ENCODE data around the gene CTDSPL2. TPM values are rescaled to one million over a fixed set of nuclear protein-coding genes. Genes with fewer than 3 reads are reported as not detected.
"Not testable (repeated sequence)": the region's sequence is repeated elsewhere in the genome, so short reads cannot be mapped to it uniquely, and the experiment has no call there.

Gene CTDSPL2
- total RNA-seq, 2 experiments from 2014 or later = 65.9 to 75.8 TPM

DNA sequence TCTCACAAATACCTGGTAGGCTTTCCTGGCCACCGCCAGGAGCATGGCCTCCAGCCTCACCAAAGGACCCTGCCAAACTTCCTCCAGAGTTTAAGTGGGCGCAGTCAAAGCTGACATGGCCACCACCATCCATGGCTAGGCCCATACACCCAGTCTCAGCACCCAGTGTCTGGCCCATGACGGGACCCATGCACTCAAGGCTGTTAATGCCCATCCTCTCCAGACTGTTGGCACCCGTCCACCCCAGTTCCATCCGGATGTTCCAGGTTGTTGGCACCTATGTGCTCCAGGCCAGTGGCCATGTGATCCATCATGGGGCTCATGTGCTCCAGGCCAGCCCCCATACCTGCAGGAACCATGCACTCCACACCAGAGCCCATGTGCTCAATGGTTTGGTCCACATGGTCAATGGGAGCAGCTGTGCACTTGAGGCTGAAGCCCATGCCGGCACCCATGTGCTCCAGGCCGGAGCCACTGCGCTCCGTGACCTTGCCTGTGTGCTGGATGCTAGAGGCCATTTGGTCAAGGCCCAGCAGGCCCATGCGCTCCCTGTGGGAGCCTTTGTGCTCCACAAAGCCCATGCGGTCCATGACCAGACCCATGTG lies 20.4 kb downstream of the CTDSPL2 start:
- Mint-ChIP-seq H3K27ac (no peak overlapping the region), H3K4me3 (no peak overlapping the region), H3K36me3 (peaks cover 37% of the 10 kb centered on the region), H3K4me1 (peaks cover 30% of the 10 kb centered on the region), H3K27me3 (no peaks in the 10 kb centered on the region), H3K9me3 (ENCODE audit: low read depth) (no peaks in the 10 kb centered on the region)
- DNase-seq = no peak
- ATAC-seq = no peak
- CTCF ChIA-PET = no interaction called here

- Mint-ChIP-seq H3K27me3 (no peaks in the 10 kb centered on the region), H3K36me3 (peaks cover 30% of the 10 kb centered on the region), H3K4me3 (no peak overlapping the region), H3K4me1 (peaks cover 28% of the 10 kb centered on the region), H3K9me3 (ENCODE audit: low read depth) (no peaks in the 10 kb centered on the region), H3K27ac (no peak overlapping the region)
- CTCF ChIA-PET = no interaction called here
- ATAC-seq (no peak), DNase-seq (no peak)
Observed at GRCh38 chr15:44450172-44450571, 22.7 kb downstream of the CTDSPL2 start.

- peaks cover 16% of the 10 kb centered on the region for H3K36me3 Mint-ChIP-seq
- H3K27me3 Mint-ChIP-seq; DNase-seq; H3K9me3 Mint-ChIP-seq (ENCODE audit: low read depth); H3K27ac Mint-ChIP-seq; CTCF ChIA-PET; H3K4me3 Mint-ChIP-seq; ATAC-seq: not testable (repeated sequence)
- peaks cover 27% of the 10 kb centered on the region for H3K4me1 Mint-ChIP-seq
Observed at GRCh38 chr15:44453578-44454283, 26.3 kb downstream of the CTDSPL2 start.

GRCh38 chr15:44458429-44458828 lies 31.0 kb downstream of the CTDSPL2 start:
- H3K4me1 Mint-ChIP-seq = peaks cover 9% of the 10 kb centered on the region
- ATAC-seq (no peak), DNase-seq (no peak)
- H3K9me3 Mint-ChIP-seq (ENCODE audit: low read depth) = no peaks in the 10 kb centered on the region
- peaks cover 21% of the 10 kb centered on the region for H3K36me3 Mint-ChIP-seq
- no peak overlapping the region for H3K27ac Mint-ChIP-seq
- CTCF ChIA-PET = no interaction called here
- H3K27me3 Mint-ChIP-seq = no peaks in the 10 kb centered on the region
- H3K4me3 Mint-ChIP-seq = no peak overlapping the region

- Mint-ChIP-seq H3K27ac (no peak overlapping the region), H3K36me3 (peaks cover 38% of the 10 kb centered on the region), H3K4me1 (peaks cover 18% of the 10 kb centered on the region), H3K9me3 (ENCODE audit: low read depth) (no peaks in the 10 kb centered on the region), H3K4me3 (no peak overlapping the region), H3K27me3 (no peaks in the 10 kb centered on the region)
- DNase-seq (peak; percentile 45), ATAC-seq (peak; percentile 30)
- CTCF ChIA-PET = interaction anchor here (1.3 kb wide), 1 partner anchor 9 kb away, joined by 3 read pairs; no protein-coding TSS in a partner anchor
Observed at GRCh38 chr15:44468709-44469385, 41.4 kb downstream of the CTDSPL2 start.

GRCh38 chr15:44471885-44472455 lies 44.5 kb downstream of the CTDSPL2 start:
- Mint-ChIP-seq H3K4me3 (no peak overlapping the region), H3K27ac (no peak overlapping the region), H3K36me3 (peaks cover 33% of the 10 kb centered on the region), H3K4me1 (peaks cover 18% of the 10 kb centered on the region), H3K27me3 (no peaks in the 10 kb centered on the region), H3K9me3 (ENCODE audit: low read depth) (no peaks in the 10 kb centered on the region)
- no peak for DNase-seq
- CTCF ChIA-PET = interaction anchor here (1.1 to 1.5 kb wide), 2 partner anchors 30 to 343 kb away, joined by 3 read pairs; no protein-coding TSS in a partner anchor
- no peak for ATAC-seq

- peaks cover 3% of the 10 kb centered on the region for H3K4me1 Mint-ChIP-seq
- H3K27ac Mint-ChIP-seq = no peak overlapping the region
- ATAC-seq = no peak
- CTCF ChIA-PET = no interaction called here
- peaks cover 13% of the 10 kb centered on the region for H3K36me3 Mint-ChIP-seq
- DNase-seq = no peak
- H3K4me3 Mint-ChIP-seq = no peak overlapping the region
- no peaks in the 10 kb centered on the region for H3K27me3 Mint-ChIP-seq
- H3K9me3 Mint-ChIP-seq (ENCODE audit: low read depth) = no peaks in the 10 kb centered on the region
Observed at GRCh38 chr15:44479343-44479742, 51.9 kb downstream of the CTDSPL2 start.

DNA sequence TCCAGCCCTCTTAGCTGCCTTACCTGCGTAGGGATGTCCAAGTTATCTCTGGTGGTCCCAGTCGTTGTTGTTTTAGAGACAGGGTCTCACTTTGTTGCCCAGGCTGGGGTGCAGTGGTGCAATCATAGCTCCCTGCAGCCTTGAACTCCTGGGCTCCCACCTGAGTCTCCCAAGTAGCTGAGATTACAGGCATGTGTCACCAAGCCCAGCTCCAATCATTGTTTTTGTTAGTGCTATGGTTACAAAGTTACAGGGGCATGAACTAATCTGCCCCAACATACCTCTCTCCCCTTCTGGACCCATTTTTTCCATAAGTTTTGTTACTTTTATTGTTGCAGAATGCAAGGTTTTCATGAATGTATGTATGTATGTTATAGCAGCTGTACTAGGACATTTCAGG lies 54.7 kb downstream of the CTDSPL2 start:
- DNase-seq (no peak), ATAC-seq (no peak)
- Mint-ChIP-seq H3K4me1 (peaks cover 14% of the 10 kb centered on the region), H3K27me3 (no peaks in the 10 kb centered on the region), H3K27ac (no peak overlapping the region), H3K36me3 (peaks cover 15% of the 10 kb centered on the region), H3K9me3 (ENCODE audit: low read depth) (no peaks in the 10 kb centered on the region), H3K4me3 (no peak overlapping the region)
- CTCF ChIA-PET = interaction anchor here (1.4 kb wide), 1 partner anchor 20 kb away, joined by 3 read pairs; no protein-coding TSS in a partner anchor

- H3K36me3 Mint-ChIP-seq = peaks cover 34% of the 10 kb centered on the region
- DNase-seq (no peak), ATAC-seq (no peak)
- no peaks in the 10 kb centered on the region for H3K27me3 Mint-ChIP-seq
- no peaks in the 10 kb centered on the region for H3K9me3 Mint-ChIP-seq (ENCODE audit: low read depth)
- H3K27ac Mint-ChIP-seq = no peak overlapping the region
- H3K4me3 Mint-ChIP-seq = no peak overlapping the region
- CTCF ChIA-PET = no interaction called here
- H3K4me1 Mint-ChIP-seq = peaks cover 28% of the 10 kb centered on the region
Observed at GRCh38 chr15:44485880-44486279, 58.5 kb downstream of the CTDSPL2 start.

- peaks cover 40% of the 10 kb centered on the region for H3K36me3 Mint-ChIP-seq
- peak; percentile 68 for ATAC-seq
- H3K9me3 Mint-ChIP-seq (ENCODE audit: low read depth) = no peaks in the 10 kb centered on the region
- H3K27me3 Mint-ChIP-seq = no peaks in the 10 kb centered on the region
- no peak for DNase-seq
- CTCF ChIA-PET = interaction anchor here (0.9 to 1.0 kb wide), 2 partner anchors 61 to 202 kb away, joined by 3 read pairs; no protein-coding TSS in a partner anchor
- H3K4me3 Mint-ChIP-seq = no peak overlapping the region
- peaks cover 28% of the 10 kb centered on the region for H3K4me1 Mint-ChIP-seq
- peak overlapping the region; percentile 48 for H3K27ac Mint-ChIP-seq
Observed at GRCh38 chr15:44489464-44489863, 62.0 kb downstream of the CTDSPL2 start.

DNA sequence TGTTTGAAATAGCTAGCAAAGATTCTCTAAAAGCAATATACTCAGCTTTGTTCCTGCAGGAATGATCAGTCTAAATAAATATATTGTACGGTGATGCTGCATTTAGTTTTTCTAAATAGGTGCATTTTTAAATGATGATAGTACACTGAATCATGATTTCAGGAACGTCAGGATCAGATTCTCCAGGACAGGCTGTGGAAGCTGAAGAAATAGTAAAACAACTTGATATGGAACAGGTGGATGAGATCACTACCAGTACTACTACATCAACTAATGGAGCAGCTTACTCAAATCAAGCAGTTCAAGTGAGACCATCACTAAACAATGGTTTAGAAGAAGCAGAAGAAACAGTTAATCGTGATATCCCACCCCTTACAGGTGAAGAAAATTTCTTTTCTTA lies 63.2 kb downstream of the CTDSPL2 start:
- Mint-ChIP-seq H3K4me3 (no peak overlapping the region), H3K27me3 (no peaks in the 10 kb centered on the region), H3K4me1 (peaks cover 20% of the 10 kb centered on the region), H3K36me3 (peaks cover 40% of the 10 kb centered on the region), H3K27ac (no peak overlapping the region), H3K9me3 (ENCODE audit: low read depth) (no peaks in the 10 kb centered on the region)
- ATAC-seq (no peak), DNase-seq (no peak)
- CTCF ChIA-PET = interaction anchor here (0.5 to 1.3 kb wide), 4 partner anchors 9 to 271 kb away, joined by 3 to 5 read pairs (median 4); no protein-coding TSS in a partner anchor

- CTCF ChIA-PET = no interaction called here
- H3K36me3 Mint-ChIP-seq = peaks cover 40% of the 10 kb centered on the region
- ATAC-seq (no peak), DNase-seq (no peak)
- H3K9me3 Mint-ChIP-seq (ENCODE audit: low read depth) = no peaks in the 10 kb centered on the region
- no peak overlapping the region for H3K4me3 Mint-ChIP-seq
- H3K4me1 Mint-ChIP-seq = peaks cover 17% of the 10 kb centered on the region
- no peaks in the 10 kb centered on the region for H3K27me3 Mint-ChIP-seq
- no peak overlapping the region for H3K27ac Mint-ChIP-seq
Observed at GRCh38 chr15:44492040-44492439, 64.6 kb downstream of the CTDSPL2 start.

DNA sequence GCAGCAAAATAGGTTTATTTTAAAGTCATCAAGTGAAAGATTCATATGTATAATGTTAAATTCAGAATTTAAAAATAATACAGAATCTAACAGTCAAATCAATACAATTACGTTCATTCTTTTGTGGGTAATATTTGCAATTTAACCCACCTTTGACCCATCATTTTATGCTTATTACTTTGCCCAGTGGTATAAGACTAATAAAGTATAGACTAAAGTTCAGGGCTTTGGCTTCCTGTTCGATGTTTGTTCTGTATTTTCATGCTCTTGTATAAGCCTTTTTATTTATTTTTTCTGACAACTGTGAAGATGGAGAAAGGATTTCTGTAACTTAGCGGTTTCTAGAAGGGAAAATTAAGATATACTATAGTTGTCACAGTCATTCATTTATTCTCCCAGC lies 65.2 kb downstream of the CTDSPL2 start:
- Mint-ChIP-seq H3K27me3 (no peaks in the 10 kb centered on the region), H3K4me3 (no peak overlapping the region), H3K27ac (no peak overlapping the region), H3K4me1 (peaks cover 14% of the 10 kb centered on the region), H3K9me3 (ENCODE audit: low read depth) (no peaks in the 10 kb centered on the region), H3K36me3 (peaks cover 34% of the 10 kb centered on the region)
- CTCF ChIA-PET = interaction anchor here (1.0 kb wide), 1 partner anchor 9 kb away, joined by 4 read pairs; no protein-coding TSS in a partner anchor
- no peak for DNase-seq
- no peak for ATAC-seq

All from activated CD8-positive, alpha-beta memory T cell treated with anti-CD3 and anti-CD28 coated beads, Interleukin-2, amount 10 ng/mL, durations not matched to agents 7 days and 5 days (primary cell).